Activated T-helper 1 cell treated with anti-CD3 and anti-CD28 coated beads, Interleukin-12 subunit alpha, Interleukin-12 subunit beta, Interleukin-2, Interleukin-4 antibody, amounts not matched to agents 30 ng/mL and 10 ng/mL and 1 ng/mL, durations not matched to agents 14 hours and 24 hours and 36 hours (primary cell): ENCODE results near the gene DACH1. TPM values are rescaled to one million over a fixed set of nuclear protein-coding genes. Genes with fewer than 3 reads are reported as not detected.

Experiments
- DNase-seq: peaks from one replicate; pipeline ENCODE4 v3.0.0; 2021; ENCODE audit warnings: low spot score
- H3K27ac Mint-ChIP-seq: one replicate; pipeline ENCODE4 v1.8.0; 2021; ENCODE audit warnings: mild to moderate bottlenecking, mixed read lengths
- H3K27me3 Mint-ChIP-seq: one replicate; pipeline ENCODE4 v1.8.0; 2022; ENCODE audit warnings: mild to moderate bottlenecking, moderate library complexity, mixed read lengths; ENCODE audit not compliant: insufficient read depth
- H3K36me3 Mint-ChIP-seq: one replicate; pipeline ENCODE4 v1.8.0; 2021; ENCODE audit warnings: low read depth, mixed read lengths
- H3K4me1 Mint-ChIP-seq: one replicate; pipeline ENCODE4 v1.8.0; 2021; ENCODE audit warnings: low read depth, mixed read lengths
- H3K4me3 Mint-ChIP-seq: one replicate; pipeline ENCODE4 v1.8.0; 2021; ENCODE audit warnings: mild to moderate bottlenecking, moderate library complexity, mixed read lengths
- H3K9me3 Mint-ChIP-seq: one replicate; pipeline ENCODE4 v1.8.0; 2021; ENCODE audit warnings: mixed read lengths
- intact Hi-C: fragments of 100-400 bp; cut with micrococcal nuclease; formaldehyde crosslinking; loops from one replicate; pipeline ENCODE4 v1.15.1; 2024
- total RNA-seq: library from RNA; stranded (reverse); gene quantifications from 2 replicates; pipeline ENCODE4 v1.2.3, GENCODE V29; 2022

The DACH1 gene
- total RNA-seq, 1 donor from 2014 or later: not detected

- Mint-ChIP-seq H3K4me1 (peaks cover 4% of the 10 kb centered on the region), H3K4me3 (no peak overlapping the region), H3K27me3 (peaks cover 11% of the 10 kb centered on the region), H3K36me3 (no peaks in the 10 kb centered on the region), H3K27ac (no peak overlapping the region), H3K9me3 (no peaks in the 10 kb centered on the region)
- no peak for DNase-seq
- intact Hi-C loops: no loop called here
Measured at GRCh38 chr13:71875823-71876222, 8.8 kb upstream of the DACH1 start.

DNA sequence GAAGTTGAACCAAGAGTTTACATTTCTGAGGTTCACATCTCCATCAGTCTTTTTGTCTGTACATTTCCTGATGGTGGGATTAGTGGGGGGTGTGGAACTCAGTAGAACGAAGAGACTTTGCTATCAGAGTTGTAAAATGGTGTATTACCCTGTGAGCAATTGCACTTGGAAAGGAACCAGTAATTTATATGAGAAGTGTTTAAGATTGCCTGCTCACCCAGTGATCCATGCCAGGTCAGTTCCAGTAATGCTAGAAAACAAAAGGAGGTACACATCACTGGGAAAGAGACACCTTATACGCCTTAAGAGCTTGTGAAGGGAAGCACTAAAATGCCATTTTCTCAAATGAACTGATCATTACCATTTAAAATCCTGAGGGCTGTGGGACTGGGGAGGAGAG, 7.5 kb upstream of the DACH1 start:
- peaks cover 4% of the 10 kb centered on the region for H3K4me1 Mint-ChIP-seq
- peaks cover 22% of the 10 kb centered on the region for H3K27me3 Mint-ChIP-seq
- no peaks in the 10 kb centered on the region for H3K36me3 Mint-ChIP-seq
- H3K4me3 Mint-ChIP-seq: no peak overlapping the region
- no peak overlapping the region for H3K27ac Mint-ChIP-seq
- intact Hi-C loops: no loop called here
- DNase-seq: no peak
- no peaks in the 10 kb centered on the region for H3K9me3 Mint-ChIP-seq

DNA sequence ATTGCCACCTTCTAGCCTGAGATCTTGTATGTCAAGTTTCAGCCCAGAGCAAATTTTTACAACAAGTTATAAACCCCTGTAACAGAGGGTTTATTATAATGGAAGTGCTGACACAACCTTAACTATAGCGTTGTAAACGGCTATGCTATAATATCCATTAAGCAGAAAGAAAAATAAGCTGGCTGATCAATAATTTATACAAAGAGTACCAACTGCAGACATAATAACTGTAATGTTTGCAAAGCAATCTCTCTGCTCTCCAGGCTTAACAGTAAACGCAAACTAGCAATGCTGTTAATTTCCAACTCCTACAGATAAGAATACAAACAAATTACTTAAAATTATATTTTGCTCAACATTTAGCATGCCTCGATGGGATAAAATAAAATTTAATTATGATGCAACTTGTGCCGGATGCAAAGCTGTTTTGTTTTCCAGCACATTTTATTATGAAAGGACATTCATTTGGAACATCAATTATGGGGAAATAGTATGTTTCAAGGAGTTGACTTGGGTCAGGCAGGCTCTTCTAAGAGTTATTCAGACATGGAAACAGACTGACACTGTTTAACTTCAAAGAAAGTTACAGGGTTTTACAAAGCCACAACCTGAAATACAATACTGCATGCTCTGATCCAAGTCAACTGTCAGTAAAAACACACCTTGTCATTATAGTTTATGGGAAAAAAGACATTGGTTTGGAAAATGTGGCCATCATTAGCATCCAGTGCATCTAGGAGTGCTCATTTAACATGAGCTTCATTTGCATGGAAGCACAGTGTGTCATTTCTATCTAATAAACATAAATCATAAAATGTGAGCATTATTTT, 6.6 kb upstream of the DACH1 start:
- H3K4me1 Mint-ChIP-seq: no peaks in the 10 kb centered on the region

DNA sequence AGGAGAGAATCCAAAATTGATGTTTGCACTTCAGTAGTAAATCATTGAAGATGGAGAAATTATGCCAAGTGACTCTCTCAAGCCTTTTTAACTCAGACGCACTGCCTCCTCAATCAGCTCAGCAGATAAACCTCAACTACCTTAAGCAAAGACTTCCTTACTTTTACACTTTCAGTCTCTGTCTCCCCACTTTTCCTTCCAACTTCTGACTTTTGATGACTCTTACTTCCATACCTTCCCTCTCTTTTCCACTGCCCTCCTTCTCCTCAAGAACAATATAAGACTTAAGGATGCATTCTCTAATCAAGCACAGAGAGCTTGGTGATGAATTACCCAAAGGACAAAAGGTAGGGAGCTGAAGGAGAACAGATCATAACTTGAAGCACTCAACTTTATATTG, 4.8 kb upstream of the DACH1 start:
- H3K4me1 Mint-ChIP-seq: peaks cover 5% of the 10 kb centered on the region

More for the DNA sequence above, 6.6 kb upstream of the DACH1 start:
- Mint-ChIP-seq H3K4me3 (no peak overlapping the region), H3K27ac (no peak overlapping the region), H3K36me3 (no peaks in the 10 kb centered on the region), H3K9me3 (no peaks in the 10 kb centered on the region), H3K27me3 (peaks cover 30% of the 10 kb centered on the region)
- intact Hi-C loops: no loop called here
- no peak for DNase-seq

GRCh38 chr13:71871176-71871754, 4.3 kb upstream of the DACH1 start:
- intact Hi-C loops: no loop called here

More for the DNA sequence above, 4.8 kb upstream of the DACH1 start:
- no peaks in the 10 kb centered on the region for H3K9me3 Mint-ChIP-seq
- no peak for DNase-seq
- no peak overlapping the region for H3K27ac Mint-ChIP-seq
- H3K4me3 Mint-ChIP-seq: no peak overlapping the region
- no peaks in the 10 kb centered on the region for H3K36me3 Mint-ChIP-seq
- H3K27me3 Mint-ChIP-seq: peaks cover 43% of the 10 kb centered on the region
- intact Hi-C loops: no loop called here

DNA sequence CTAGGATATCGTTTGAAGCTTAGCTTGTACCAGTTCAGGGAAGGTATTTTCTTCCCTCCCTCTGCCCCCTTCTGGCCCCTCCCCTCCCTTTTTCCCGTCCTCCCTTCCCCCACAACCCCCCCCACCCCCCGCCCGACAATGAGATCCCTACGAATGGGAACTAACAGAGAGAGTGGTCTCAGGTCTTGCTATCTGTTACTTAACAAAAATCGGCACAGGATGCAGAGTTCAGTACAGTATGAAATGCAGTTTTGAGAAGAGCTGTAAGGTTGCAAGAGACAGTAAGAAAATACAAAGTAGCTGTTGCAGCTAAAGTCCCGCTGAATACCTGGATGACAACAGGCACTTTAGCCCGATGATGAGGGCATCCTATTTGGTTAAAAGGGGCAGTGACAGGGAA, 3.1 kb upstream of the DACH1 start:
- intact Hi-C loops: no loop called here
- Mint-ChIP-seq H3K9me3 (no peaks in the 10 kb centered on the region), H3K4me3 (no peak overlapping the region), H3K4me1 (peaks cover 5% of the 10 kb centered on the region), H3K27ac (no peak overlapping the region), H3K27me3 (peaks cover 50% of the 10 kb centered on the region), H3K36me3 (no peaks in the 10 kb centered on the region)
- no peak for DNase-seq

More at GRCh38 chr13:71871176-71871754, 4.3 kb upstream of the DACH1 start:
- H3K4me3 Mint-ChIP-seq: no peak overlapping the region
- no peak overlapping the region for H3K27ac Mint-ChIP-seq
- peaks cover 48% of the 10 kb centered on the region for H3K27me3 Mint-ChIP-seq
- peaks cover 5% of the 10 kb centered on the region for H3K4me1 Mint-ChIP-seq
- DNase-seq: no peak
- no peaks in the 10 kb centered on the region for H3K9me3 Mint-ChIP-seq
- no peaks in the 10 kb centered on the region for H3K36me3 Mint-ChIP-seq

GRCh38 chr13:71869274-71869673, 2.3 kb upstream of the DACH1 start:
- Mint-ChIP-seq H3K36me3 (no peaks in the 10 kb centered on the region), H3K4me3 (no peak overlapping the region), H3K27me3 (peaks cover 58% of the 10 kb centered on the region), H3K9me3 (no peaks in the 10 kb centered on the region), H3K4me1 (peaks cover 14% of the 10 kb centered on the region), H3K27ac (no peak overlapping the region)
- intact Hi-C loops: no loop called here
- DNase-seq: no peak

DNA sequence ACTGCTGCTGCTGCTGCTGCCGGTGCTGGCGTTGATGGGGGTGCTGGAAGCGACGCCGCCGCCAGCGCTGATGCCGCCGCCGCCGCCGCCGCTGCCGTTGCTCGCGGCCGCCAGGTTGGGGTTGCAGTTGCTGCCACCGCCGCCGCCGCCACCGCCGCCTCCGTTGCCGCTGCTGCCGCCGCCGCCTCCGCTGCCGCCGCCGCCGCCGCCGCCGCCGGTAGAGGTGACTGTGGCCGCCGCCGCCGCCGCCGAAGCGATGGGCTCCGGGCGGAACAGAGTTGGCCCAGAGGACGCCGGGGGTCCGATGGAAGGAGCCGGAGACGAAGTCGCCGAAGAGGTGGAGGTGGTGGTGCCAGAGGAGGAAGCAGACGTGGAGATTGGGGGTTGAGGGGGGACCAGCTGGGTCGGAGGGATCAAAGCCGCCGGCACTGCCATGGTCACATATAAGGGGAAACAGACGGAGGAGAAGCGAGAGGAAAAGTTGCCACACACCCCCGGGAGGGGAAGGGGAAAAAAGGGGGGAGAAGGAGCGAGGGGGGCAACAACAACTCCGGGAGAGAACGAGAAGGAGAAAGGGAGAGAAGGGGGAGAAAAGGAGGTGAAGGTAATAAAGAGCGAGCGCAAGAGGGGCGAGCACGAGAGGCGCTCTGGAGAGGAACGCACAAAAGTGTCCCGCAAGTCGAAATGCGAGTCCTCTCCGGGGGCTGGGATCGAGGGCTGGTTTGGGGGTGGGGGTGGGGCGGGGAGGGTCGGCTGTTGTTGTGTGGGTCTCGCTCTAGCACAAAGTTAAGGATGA, 471 bp downstream of the DACH1 start:
- Mint-ChIP-seq H3K4me1 (peaks cover 19% of the 10 kb centered on the region), H3K27ac (no peak overlapping the region), H3K4me3 (peak overlapping the region; percentile 63), H3K36me3 (no peaks in the 10 kb centered on the region), H3K9me3 (no peaks in the 10 kb centered on the region), H3K27me3 (peaks cover 74% of the 10 kb centered on the region)
- DNase-seq: no peak
- intact Hi-C loops: no loop called here

GRCh38 chr13:71865874-71866334, 1.1 kb downstream of the DACH1 start:
- no peak for DNase-seq
- H3K9me3 Mint-ChIP-seq: no peaks in the 10 kb centered on the region
- intact Hi-C loops: no loop called here
- H3K4me3 Mint-ChIP-seq: peak overlapping the region; percentile 26
- peaks cover 19% of the 10 kb centered on the region for H3K4me1 Mint-ChIP-seq
- H3K36me3 Mint-ChIP-seq: no peaks in the 10 kb centered on the region
- H3K27ac Mint-ChIP-seq: no peak overlapping the region
- peaks cover 75% of the 10 kb centered on the region for H3K27me3 Mint-ChIP-seq

GRCh38 chr13:71864986-71865873, 1.8 kb downstream of the DACH1 start:
- no peak for DNase-seq

GRCh38 chr13:71864094-71864985, 2.7 kb downstream of the DACH1 start:
- DNase-seq: no peak
- intact Hi-C loops: no loop called here
- peaks cover 64% of the 10 kb centered on the region for H3K27me3 Mint-ChIP-seq
- H3K4me1 Mint-ChIP-seq: peaks cover 19% of the 10 kb centered on the region
- H3K9me3 Mint-ChIP-seq: no peaks in the 10 kb centered on the region
- H3K36me3 Mint-ChIP-seq: no peaks in the 10 kb centered on the region
- H3K27ac Mint-ChIP-seq: no peak overlapping the region
- peak overlapping the region; percentile 83 for H3K4me3 Mint-ChIP-seq

More at GRCh38 chr13:71864986-71865873, 1.8 kb downstream of the DACH1 start:
- intact Hi-C loops: no loop called here
- H3K4me3 Mint-ChIP-seq: peak overlapping the region; percentile 83
- peaks cover 19% of the 10 kb centered on the region for H3K4me1 Mint-ChIP-seq
- H3K9me3 Mint-ChIP-seq: no peaks in the 10 kb centered on the region
- H3K27me3 Mint-ChIP-seq: peaks cover 72% of the 10 kb centered on the region
- H3K36me3 Mint-ChIP-seq: no peaks in the 10 kb centered on the region
- H3K27ac Mint-ChIP-seq: no peak overlapping the region
